Measurements from ENCODE around the gene TTC4. TPM values are rescaled to one million over a fixed set of nuclear protein-coding genes. Genes with fewer than 3 reads are reported as not detected.
A peak's percentile ranks its signal among the peaks of the same experiment; 100 is the strongest.

The TTC4 gene
- total RNA-seq, 1 experiment from 2014 or later, result 30.8 TPM

GRCh38 chr1:54768093-54768492 lies 52.4 kb downstream of the TTC4 start:
- no peak overlapping the region for H4K8ac ChIP-seq (replicated peaks; ENCODE audit: insufficient read length, low read depth, low read length)
- no peak overlapping the region for H3K4ac ChIP-seq (ENCODE audit: low read depth, low read length)
- H3K56ac ChIP-seq (ENCODE audit: insufficient read length, low read depth, low read length), result no peak overlapping the region
- no peak overlapping the region for H2BK12ac ChIP-seq (ENCODE audit: insufficient read length, low read depth, low read length)
- H2BK20ac ChIP-seq (ENCODE audit: low read depth, low read length, poor library complexity, severe bottlenecking), result no peak overlapping the region
- no peak overlapping the region for H3K4me2 ChIP-seq (ENCODE audit: insufficient read depth, insufficient read length, low read length)
- H3K4me1 ChIP-seq (ENCODE audit: insufficient read depth, low read length), result no peaks in the 10 kb centered on the region
- H2AFZ ChIP-seq (ENCODE audit: low read length), result no peak overlapping the region
- no peak overlapping the region for H3K23ac ChIP-seq (ENCODE audit: insufficient read length, low read depth, low read length)
- H2BK15ac ChIP-seq (ENCODE audit: low read depth, low read length), result no peak overlapping the region
- WGBS (ENCODE audit: extremely low coverage, insufficient read length, low lambda C conversion rate), result no CpG with 5 or more reads among the region's 5 CpGs
- H3K9me3 ChIP-seq (ENCODE audit: control insufficient read depth, low read depth, low read length), result no peaks in the 10 kb centered on the region
- peaks cover 3% of the 10 kb centered on the region for H3K27me3 Mint-ChIP-seq (ENCODE audit: low read depth)
- no peak overlapping the region for H4K91ac ChIP-seq (ENCODE audit: insufficient read length, low read depth, low read length)
- H3K9me3 Mint-ChIP-seq, result no peaks in the 10 kb centered on the region
- no peaks in the 10 kb centered on the region; a peak in 1 of 7 replicates for H3K36me3 Mint-ChIP-seq (ENCODE audit: insufficient read depth in 1 of 3, low read depth in 3 of 3)
- no peak for DNase-seq
- no peak overlapping the region for H3K4me3 Mint-ChIP-seq
- no peak overlapping the region for H2BK5ac ChIP-seq (ENCODE audit: insufficient read length, low read length)
- H3K79me1 ChIP-seq (ENCODE audit: insufficient read depth, low read depth, low read length, poor library complexity, severe bottlenecking), result no peaks in the 10 kb centered on the region
- no peaks in the 10 kb centered on the region for H3K27me3 ChIP-seq (ENCODE audit: insufficient read depth, low read length)
- H4K5ac ChIP-seq (ENCODE audit: insufficient read length, low read depth, low read length), result no peak overlapping the region
- H3K4me1 Mint-ChIP-seq, result peaks cover 16 to 20% of the 10 kb centered on the region in 2 experiments
- H3K9ac ChIP-seq (ENCODE audit: extremely low read depth, insufficient read length, low read length), result no peak overlapping the region
- H3K79me2 ChIP-seq (ENCODE audit: insufficient read depth, low read length), result no peaks in the 10 kb centered on the region
- peaks cover 4% of the 10 kb centered on the region for H3K23me2 ChIP-seq (ENCODE audit: insufficient read length, low read depth, low read length, poor library complexity, severe bottlenecking)
- H3K18ac ChIP-seq (ENCODE audit: insufficient read length, low read depth, low read length), result no peak overlapping the region
- no peak overlapping the region for H2BK120ac ChIP-seq (ENCODE audit: low read depth, low read length, poor library complexity, severe bottlenecking)
- H3T11ph ChIP-seq (ENCODE audit: low read length), result no peak overlapping the region
- TF ChIP-seq CTCF (conservative IDR thresholded peaks at IDR 0.05), result peak; percentile 20; the same call in 2 of the 3 replicates
- H3K27ac ChIP-seq (ENCODE audit: insufficient read length, low read depth, low read length), result no peak overlapping the region
- no peak overlapping the region; a peak in 1 of 7 replicates for H3K27ac Mint-ChIP-seq
- H3K14ac ChIP-seq (ENCODE audit: insufficient read depth, low read length), result no peak overlapping the region
- no peak overlapping the region for H2AK5ac ChIP-seq (ENCODE audit: insufficient read length, low read length)
- no peaks in the 10 kb centered on the region for H4K20me1 ChIP-seq (ENCODE audit: control insufficient read depth, insufficient read depth, insufficient read length)
